NB4 (cell line): ENCODE data around the gene MEFV.

ENCODE experiments used
- MAX ChIP-seq: IDR thresholded peaks from 2 replicates; pipeline ENCODE4 v1.6.1; 2011; ENCODE audit warnings: low read depth, low read length
- POLR2A ChIP-seq: IDR thresholded peaks from 2 replicates; pipeline ENCODE4 v1.6.1; 2011; ENCODE audit warnings: mild to moderate bottlenecking; ENCODE audit not compliant: insufficient read length; ENCODE audit errors: extremely low read depth
- TF ChIP-seq, protein P1 (sequence below): IDR thresholded peaks from one replicate; pipeline ENCODE4 v1.5.1; 2012; ENCODE audit warnings: low read depth, low read length

GRCh38 chr16:3212006-3212405, 44.4 kb downstream of the MEFV start:
- TF ChIP-seq, protein P1, sequence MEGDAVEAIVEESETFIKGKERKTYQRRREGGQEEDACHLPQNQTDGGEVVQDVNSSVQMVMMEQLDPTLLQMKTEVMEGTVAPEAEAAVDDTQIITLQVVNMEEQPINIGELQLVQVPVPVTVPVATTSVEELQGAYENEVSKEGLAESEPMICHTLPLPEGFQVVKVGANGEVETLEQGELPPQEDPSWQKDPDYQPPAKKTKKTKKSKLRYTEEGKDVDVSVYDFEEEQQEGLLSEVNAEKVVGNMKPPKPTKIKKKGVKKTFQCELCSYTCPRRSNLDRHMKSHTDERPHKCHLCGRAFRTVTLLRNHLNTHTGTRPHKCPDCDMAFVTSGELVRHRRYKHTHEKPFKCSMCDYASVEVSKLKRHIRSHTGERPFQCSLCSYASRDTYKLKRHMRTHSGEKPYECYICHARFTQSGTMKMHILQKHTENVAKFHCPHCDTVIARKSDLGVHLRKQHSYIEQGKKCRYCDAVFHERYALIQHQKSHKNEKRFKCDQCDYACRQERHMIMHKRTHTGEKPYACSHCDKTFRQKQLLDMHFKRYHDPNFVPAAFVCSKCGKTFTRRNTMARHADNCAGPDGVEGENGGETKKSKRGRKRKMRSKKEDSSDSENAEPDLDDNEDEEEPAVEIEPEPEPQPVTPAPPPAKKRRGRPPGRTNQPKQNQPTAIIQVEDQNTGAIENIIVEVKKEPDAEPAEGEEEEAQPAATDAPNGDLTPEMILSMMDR, result no peak
- TF ChIP-seq MAX (no peak), POLR2A (no peak)
